HepG2 (cell line): Measurements from ENCODE around the gene RAB36. TPM values are rescaled to one million over a fixed set of nuclear protein-coding genes. Genes with fewer than 3 reads are reported as not detected.

Experiments used
- ATAC-seq: fragments of 200-7000 bp; cut with Tn5 transposase; 3 replicates; pipeline ENCODE4 v1.9.1; 2020; ENCODE audit warnings: mild to moderate bottlenecking, moderate library complexity
- BruUV-seq: library from RNA; stranded (reverse); fragments of 400-500 nt; replicated peaks from 2 replicates; lab custom pipeline; 2021; lab: Mats Ljungman, UMichigan
- CTCF ChIA-PET: fragments of 300-600 bp; formaldehyde crosslinking; extraction: SDS; loops from one replicate; lab custom pipeline; 2021; ENCODE audit warnings: low total read pairs, inconsistent platforms, low intra/inter-chr PET ratio; lab: Yijun Ruan, JAX
- POLR2A ChIA-PET: fragments of 350-600 bp; sonication (Branson Sonifier 250); formaldehyde crosslinking; loops from one replicate; lab custom pipeline; 2020; ENCODE audit warnings: antibody characterized with exemption, inconsistent platforms; lab: Yijun Ruan, JAX
- DNase-seq: peaks from one replicate; pipeline ENCODE4 v3.0.0-alpha.2; 2015; ENCODE audit warnings: low spot score
- FAIRE-seq: peaks from 3 replicates; lab custom pipeline; 2011; peaks lifted over from hg19 to GRCh38; lab: Jason Lieb, UNC
- H2AFZ ChIP-seq: one replicate; pipeline ENCODE4 v1.6.1; 2011; ENCODE audit warnings: low read length, inconsistent platforms
- H3K27ac ChIP-seq: fragments of 300-600 bp; 3 replicates; pipeline ENCODE4 v1.8.0; 2011; ENCODE audit warnings: mixed run types, mild to moderate bottlenecking, mixed read lengths, low read length, inconsistent platforms; ENCODE audit not compliant: insufficient read depth; ENCODE audit errors: extremely low read length
- H3K27me3 ChIP-seq, 2 experiments: fragments of 200-600 bp in 1 of 2; 2 replicates in 1 of 2; 3 replicates in 1 of 2; pipeline versions ENCODE4 v1.6.0 to v1.8.0; 2011; ENCODE audit warnings: low read length in 2 of 2, mild to moderate bottlenecking in 2 of 2, moderate library complexity in 2 of 2, inconsistent platforms in 1 of 2; ENCODE audit not compliant: insufficient read depth in 2 of 2, control insufficient read depth in 1 of 2
- H3K36me3 ChIP-seq, 2 experiments: fragments of 200-600 bp in 1 of 2; replicated peaks in 1 of 2; 2 replicates in 1 of 2; 3 replicates in 1 of 2; pipeline versions ENCODE4 v1.5.1 to v1.8.0; 2011; ENCODE audit warnings: low read length in 2 of 2, inconsistent platforms in 1 of 2; ENCODE audit not compliant: insufficient read depth in 2 of 2, control insufficient read depth in 1 of 2
- H3K4me1 ChIP-seq: 2 replicates; pipeline ENCODE4 v1.5.1; 2012; ENCODE audit warnings: low read length, inconsistent platforms; ENCODE audit not compliant: insufficient read depth
- H3K4me2 ChIP-seq: 2 replicates; pipeline ENCODE4 v1.6.0; 2011; ENCODE audit warnings: low read depth, low read length, inconsistent platforms
- H3K4me3 ChIP-seq, 3 experiments: fragments of 200-600 bp in 1 of 3; sonication (generic), shearing (Covaris generic) in 1 of 3; replicated peaks in 1 of 3; 2 replicates each; pipeline ENCODE4 v1.5.1; 2011 to 2016; ENCODE audit warnings: low read length in 3 of 3, inconsistent platforms in 2 of 3, low read depth in 2 of 3, mild to moderate bottlenecking in 2 of 3, control low read depth in 1 of 3, mixed read lengths in 1 of 3; ENCODE audit not compliant: insufficient read depth in 1 of 3
- H3K79me2 ChIP-seq: one replicate; pipeline ENCODE4 v1.6.1; 2011; ENCODE audit warnings: low read length, inconsistent platforms; ENCODE audit not compliant: insufficient read depth
- H3K9ac ChIP-seq: 2 replicates; pipeline ENCODE4 v1.6.0; 2011; ENCODE audit warnings: mild to moderate bottlenecking, low read depth, low read length, inconsistent platforms; ENCODE audit not compliant: insufficient read depth
- H3K9me3 ChIP-seq: 2 replicates; pipeline ENCODE4 v1.5.1; 2012; ENCODE audit warnings: mild to moderate bottlenecking, low read length
- H4K20me1 ChIP-seq: 2 replicates; pipeline ENCODE4 v1.6.0; 2011; ENCODE audit warnings: inconsistent platforms, mild to moderate bottlenecking, low read length, moderate library complexity; ENCODE audit not compliant: insufficient read depth
- ARHGAP35 ChIP-seq: sonication (generic); formaldehyde crosslinking; IDR thresholded peaks from 2 replicates; pipeline ENCODE4 v1.9.0; 2022; ENCODE audit warnings: mild to moderate bottlenecking, inconsistent platforms, moderate library complexity, missing genetic modification reagents, borderline replicate concordance
- GTF2F1 ChIP-seq: fragments of 150-350 bp; IDR thresholded peaks from 2 replicates; pipeline ENCODE4 v1.6.1; 2014; ENCODE audit warnings: low read length
- HNRNPLL ChIP-seq: fragments of 200-400 bp; formaldehyde crosslinking; IDR thresholded peaks from 2 replicates; pipeline ENCODE4 v1.6.1; 2017; ENCODE audit warnings: mild to moderate bottlenecking, low read depth, low read length; ENCODE audit not compliant: poor library complexity, severe bottlenecking
- HOXA5 ChIP-seq: sonication (generic); formaldehyde crosslinking; IDR thresholded peaks from 2 replicates; pipeline ENCODE4 v1.4.0; 2020; ENCODE audit warnings: missing genetic modification reagents
- KDM2A ChIP-seq: sonication (generic); formaldehyde crosslinking; IDR thresholded peaks from 2 replicates; pipeline ENCODE4 v1.4.0; 2020; ENCODE audit warnings: low read depth, missing genetic modification reagents, borderline replicate concordance
- MAZ ChIP-seq, 2 experiments: sonication (generic) in 1 of 2; formaldehyde crosslinking in 1 of 2; IDR thresholded peaks; 2 replicates each; pipeline versions ENCODE4 v1.5.0 to v1.6.1; 2012 to 2020; ENCODE audit warnings: low read depth in 2 of 2, mild to moderate bottlenecking in 2 of 2, borderline replicate concordance in 1 of 2, improper control_type of control experiment in 1 of 2, low read length in 1 of 2, missing genetic modification reagents in 1 of 2, moderate library complexity in 1 of 2
- PITX1 ChIP-seq: sonication (generic); formaldehyde crosslinking; IDR thresholded peaks from 2 replicates; pipeline ENCODE4 v1.5.1; 2020; ENCODE audit warnings: mild to moderate bottlenecking, missing genetic modification reagents
- TEAD3 ChIP-seq: optimal IDR thresholded peaks from 2 replicates; pipeline ENCODE3; 2016; ENCODE audit warnings: borderline replicate concordance
- ZNF354B ChIP-seq: sonication (generic); formaldehyde crosslinking; IDR thresholded peaks from 2 replicates; pipeline ENCODE4 v1.8.0; 2022; ENCODE audit warnings: mild to moderate bottlenecking, missing genetic modification reagents
- ZNF572 ChIP-seq: sonication (generic); formaldehyde crosslinking; IDR thresholded peaks from 2 replicates; pipeline ENCODE4 v1.5.1; 2020; ENCODE audit warnings: mild to moderate bottlenecking, missing genetic modification reagents
- ZNF674 ChIP-seq: sonication (generic); formaldehyde crosslinking; IDR thresholded peaks from 2 replicates; pipeline ENCODE4 v1.5.0; 2020; ENCODE audit warnings: low read depth, mild to moderate bottlenecking, missing genetic modification reagents
- WGBS: methylation state at CpG from one replicate; pipeline ENCODE4 v1.1.6; 2017; ENCODE audit warnings: low lambda C conversion rate; 5-methylcytosine and 5-hydroxymethylcytosine counted together
- in situ Hi-C: cut with HindIII; loops from 2 replicates; pipeline ENCODE4 v1.10.0; 2017; ENCODE audit warnings: low pct_unique_long_range_greater_than_20kb; ENCODE audit not compliant: extremely low pct_ligation_motif_present
- intact Hi-C: fragments of 100-400 bp; cut with micrococcal nuclease; formaldehyde crosslinking; loops from one replicate; pipeline ENCODE4 v1.10.0; 2022; ENCODE audit not compliant: unreplicated experiment
- polyA plus RNA-seq, 8 experiments: library from polyadenylated mRNA; depleted of rRNA in 3 of 8; stranded (reverse) in 7 of 8; unstranded in 1 of 8; fragments of >200 nt; fragmentation: Illumina TruSeq in 4 of 8; extraction: Trizol in 4 of 8; gene quantifications; 2 replicates each; pipeline versions ENCODE4 v1.2.1 to v1.2.3, GENCODE V29; 2011 to 2016; ENCODE audit warnings: low read depth in 4 of 8, missing spikeins in 1 of 8, mixed read lengths in 1 of 8; ENCODE audit not compliant: insufficient read depth in 1 of 8
- total RNA-seq, 5 experiments: library from RNA; depleted of rRNA; stranded (reverse); fragments of >200 nt; fragmentation: Illumina TruSeq; extraction: Trizol; gene quantifications; 2 replicates each; pipeline ENCODE4 v1.2.3, GENCODE V29; 2016; ENCODE audit warnings: low read depth in 1 of 5

RAB36 gene
- total and polyA plus RNA-seq, 2 of the 13 experiments (the other 11 are each of a cell fraction or from before 2014, with no cell fraction given): 0.24 to 0.86 TPM

DNA sequence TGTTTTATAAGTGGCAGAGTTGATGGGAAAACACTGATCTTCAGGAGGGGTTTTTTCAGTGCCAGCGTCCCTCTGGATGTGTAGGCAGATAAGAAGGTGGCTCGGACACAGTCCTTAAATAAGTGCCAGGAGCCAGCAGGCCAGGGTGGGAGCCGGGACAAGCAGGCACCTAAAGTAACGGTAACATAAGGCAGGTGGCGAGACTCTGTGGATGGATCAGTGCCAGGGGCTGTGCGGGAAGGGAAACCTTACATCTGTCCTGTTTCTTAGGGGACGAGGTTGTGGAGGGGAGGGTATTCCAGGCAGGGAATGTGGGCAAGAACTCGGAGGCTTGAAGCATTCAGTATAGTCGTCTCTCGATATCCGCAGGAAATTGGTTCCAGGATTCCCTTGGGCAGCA is 50.9 kb downstream of the RAB36 start:
- H3K9ac ChIP-seq: no peak overlapping the region
- peaks cover 78% of the 10 kb centered on the region for H3K79me2 ChIP-seq
- H3K4me3 ChIP-seq: no peak overlapping the region
- FAIRE-seq: no peak
- in situ Hi-C loops: no loop called here
- no TSS peak for BruUV-seq
- CTCF ChIA-PET: no interaction called here
- over 99% methylated on average over 9 of the region's 11 CpGs for WGBS
- no peaks in the 10 kb centered on the region for H3K4me1 ChIP-seq
- ATAC-seq: no peak
- intact Hi-C loops: no loop called here
- H2AFZ ChIP-seq: no peak overlapping the region
- H3K27me3 ChIP-seq: no peaks in the 10 kb centered on the region
- H3K4me2 ChIP-seq: no peak overlapping the region
- H4K20me1 ChIP-seq: peaks cover 3% of the 10 kb centered on the region
- peaks cover 11 to 55% of the 10 kb centered on the region in 2 experiments for H3K36me3 ChIP-seq
- TF ChIP-seq MAZ (IDR thresholded peaks at IDR 0.05; ENCODE audit: borderline replicate concordance, low read depth, low read length) (no peak), MAZ (CRISPR knock-in tag; IDR thresholded peaks at IDR 0.05; ENCODE audit: low read depth) (no peak), PITX1 (CRISPR knock-in tag) (no peak), TEAD3 (no peak), ARHGAP35 (CRISPR knock-in tag) (no peak), KDM2A (CRISPR knock-in tag) (no peak), ZNF572 (no peak), HNRNPLL (no peak), ZNF354B (CRISPR knock-in tag) (no peak), GTF2F1 (no peak), HOXA5 (CRISPR knock-in tag) (no peak), ZNF674 (no peak)
- TF ChIP-seq, all 625 proteins: peak for 0
- DNase-seq: no peak
- POLR2A ChIA-PET: no interaction called here
- Histone ChIP-seq H3K9me3 (no peaks in the 10 kb centered on the region), H3K27ac (no peak overlapping the region)
